Osteocyte (in vitro differentiated cells): ENCODE results near the gene ADAMTS13. TPM values are rescaled to one million over a fixed set of nuclear protein-coding genes. Genes with fewer than 3 reads are reported as not detected.
"Not testable (repeated sequence)": the region's sequence is repeated elsewhere in the genome, so short reads cannot be mapped to it uniquely, and the experiment has no call there.

Experiments
- DNase-seq: peaks from one replicate; pipeline ENCODE4 v3.0.0; 2021; ENCODE audit warnings: mixed read lengths; ENCODE audit not compliant: unreplicated experiment; ENCODE audit errors: extremely low spot score
- H3K27ac Mint-ChIP-seq: one replicate; pipeline ENCODE4 v1.8.0; 2021; ENCODE audit warnings: mild to moderate bottlenecking, mixed read lengths; ENCODE audit not compliant: unreplicated experiment
- H3K27me3 Mint-ChIP-seq: one replicate; pipeline ENCODE4 v1.8.0; 2021; ENCODE audit warnings: mixed read lengths; ENCODE audit not compliant: unreplicated experiment
- H3K36me3 Mint-ChIP-seq: one replicate; pipeline ENCODE4 v1.8.0; 2021; ENCODE audit warnings: mixed read lengths; ENCODE audit not compliant: unreplicated experiment
- H3K4me1 Mint-ChIP-seq: one replicate; pipeline ENCODE4 v1.8.0; 2021; ENCODE audit warnings: mixed read lengths; ENCODE audit not compliant: unreplicated experiment
- H3K4me3 Mint-ChIP-seq: one replicate; pipeline ENCODE4 v1.8.0; 2021; ENCODE audit warnings: mild to moderate bottlenecking, moderate library complexity, mixed read lengths; ENCODE audit not compliant: unreplicated experiment
- H3K9me3 Mint-ChIP-seq: one replicate; pipeline ENCODE4 v1.8.0; 2021; ENCODE audit warnings: mixed read lengths; ENCODE audit not compliant: unreplicated experiment
- total RNA-seq: library from RNA; stranded (reverse); gene quantifications from 2 replicates; pipeline ENCODE4 v1.2.1, GENCODE V29; 2021
- TF ChIP-seq, protein P1 (sequence below): fragments of 200-600 bp; sonication (generic); IDR thresholded peaks from 2 replicates; pipeline ENCODE4 v1.5.0; 2021; ENCODE audit warnings: antibody characterized with exemption, mild to moderate bottlenecking, moderate library complexity

Gene ADAMTS13
- total RNA-seq, 1 donor from 2014 or later: 8.8 TPM

DNA sequence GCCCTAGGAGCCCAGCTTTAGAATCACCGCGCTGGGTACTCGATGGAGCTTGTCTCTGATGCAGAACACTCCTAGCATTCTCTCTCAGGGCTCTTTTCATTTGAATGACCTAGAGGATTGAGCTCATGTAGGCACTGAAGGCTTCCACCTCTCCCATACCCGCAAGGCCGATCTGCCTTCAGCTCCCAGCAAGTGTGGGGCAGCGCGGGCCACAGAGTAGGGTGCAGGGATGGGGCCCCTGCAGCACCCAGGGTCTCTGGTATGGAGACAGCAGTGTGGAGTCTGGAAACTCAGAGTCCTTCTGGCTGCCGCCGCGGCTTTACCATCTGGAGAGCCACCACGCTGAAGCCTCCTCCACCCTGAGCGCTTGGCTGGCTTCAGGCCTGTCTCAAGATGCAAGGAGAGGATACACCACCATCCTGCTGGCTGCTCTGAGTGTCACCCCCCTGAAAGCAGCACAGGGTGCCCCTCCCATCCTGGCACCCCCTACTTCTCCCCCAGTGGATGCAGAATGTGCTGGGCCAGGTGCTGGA lies 33.1 kb upstream of the ADAMTS13 start:
- H3K36me3 Mint-ChIP-seq: no peaks in the 10 kb centered on the region
- H3K27me3 Mint-ChIP-seq: peaks cover 2% of the 10 kb centered on the region
- H3K27ac Mint-ChIP-seq: no peak overlapping the region
- no peak for DNase-seq
- H3K9me3 Mint-ChIP-seq: no peaks in the 10 kb centered on the region
- H3K4me1 Mint-ChIP-seq: no peaks in the 10 kb centered on the region
- TF ChIP-seq, protein P1, sequence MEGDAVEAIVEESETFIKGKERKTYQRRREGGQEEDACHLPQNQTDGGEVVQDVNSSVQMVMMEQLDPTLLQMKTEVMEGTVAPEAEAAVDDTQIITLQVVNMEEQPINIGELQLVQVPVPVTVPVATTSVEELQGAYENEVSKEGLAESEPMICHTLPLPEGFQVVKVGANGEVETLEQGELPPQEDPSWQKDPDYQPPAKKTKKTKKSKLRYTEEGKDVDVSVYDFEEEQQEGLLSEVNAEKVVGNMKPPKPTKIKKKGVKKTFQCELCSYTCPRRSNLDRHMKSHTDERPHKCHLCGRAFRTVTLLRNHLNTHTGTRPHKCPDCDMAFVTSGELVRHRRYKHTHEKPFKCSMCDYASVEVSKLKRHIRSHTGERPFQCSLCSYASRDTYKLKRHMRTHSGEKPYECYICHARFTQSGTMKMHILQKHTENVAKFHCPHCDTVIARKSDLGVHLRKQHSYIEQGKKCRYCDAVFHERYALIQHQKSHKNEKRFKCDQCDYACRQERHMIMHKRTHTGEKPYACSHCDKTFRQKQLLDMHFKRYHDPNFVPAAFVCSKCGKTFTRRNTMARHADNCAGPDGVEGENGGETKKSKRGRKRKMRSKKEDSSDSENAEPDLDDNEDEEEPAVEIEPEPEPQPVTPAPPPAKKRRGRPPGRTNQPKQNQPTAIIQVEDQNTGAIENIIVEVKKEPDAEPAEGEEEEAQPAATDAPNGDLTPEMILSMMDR: no peak
- no peak overlapping the region for H3K4me3 Mint-ChIP-seq

DNA sequence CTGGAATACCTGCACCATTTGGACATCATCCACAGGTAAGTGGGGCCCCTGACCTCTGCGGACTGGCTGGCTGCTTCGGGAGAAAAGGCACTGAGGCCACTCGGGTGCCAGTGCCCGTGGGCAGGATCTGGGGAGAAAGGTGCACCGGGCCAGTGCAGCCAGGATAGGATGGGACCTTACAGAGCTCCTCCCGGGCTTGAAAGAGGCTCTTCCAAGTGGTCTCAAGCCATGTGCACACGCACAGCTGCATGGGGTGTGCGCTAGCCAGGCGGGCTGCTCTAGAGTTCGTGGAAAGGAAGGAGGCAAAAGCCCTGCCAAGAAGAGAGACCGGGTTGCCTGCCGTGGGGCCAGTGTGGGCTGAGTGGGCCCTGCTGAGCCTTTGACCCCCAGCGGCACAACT lies 32.6 kb upstream of the ADAMTS13 start:
- H3K9me3 Mint-ChIP-seq: no peaks in the 10 kb centered on the region
- H3K36me3 Mint-ChIP-seq: no peaks in the 10 kb centered on the region
- H3K4me3 Mint-ChIP-seq: no peak overlapping the region
- no peaks in the 10 kb centered on the region for H3K4me1 Mint-ChIP-seq
- no peak overlapping the region for H3K27ac Mint-ChIP-seq
- TF ChIP-seq, protein P1: no peak
- peaks cover 2% of the 10 kb centered on the region for H3K27me3 Mint-ChIP-seq
- no peak for DNase-seq

DNA sequence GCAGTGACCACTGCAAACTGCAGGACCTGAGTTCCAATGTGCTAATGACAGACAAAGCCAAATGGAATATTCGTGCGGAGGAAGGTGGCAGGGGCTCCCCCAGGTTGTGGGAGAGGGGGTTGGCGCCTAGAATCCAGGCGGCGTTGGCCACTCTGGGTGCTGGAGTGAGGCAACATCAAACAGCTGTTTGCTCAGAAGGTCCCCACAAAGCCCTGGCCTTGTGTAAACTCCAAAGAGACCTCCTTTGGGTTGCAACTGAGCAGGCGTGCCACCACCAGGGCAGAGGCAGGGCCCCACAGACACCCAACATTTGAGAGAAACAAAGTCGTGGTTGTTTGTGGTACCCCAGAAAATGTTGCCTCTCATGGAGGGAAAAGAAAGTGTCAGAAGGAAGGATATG lies 31.5 kb upstream of the ADAMTS13 start:
- DNase-seq: no peak
- no peak overlapping the region for H3K4me3 Mint-ChIP-seq
- H3K36me3 Mint-ChIP-seq: no peaks in the 10 kb centered on the region
- H3K27ac Mint-ChIP-seq: no peak overlapping the region
- no peaks in the 10 kb centered on the region for H3K9me3 Mint-ChIP-seq
- no peaks in the 10 kb centered on the region for H3K4me1 Mint-ChIP-seq
- peaks cover 12% of the 10 kb centered on the region for H3K27me3 Mint-ChIP-seq
- TF ChIP-seq, protein P1: no peak

DNA sequence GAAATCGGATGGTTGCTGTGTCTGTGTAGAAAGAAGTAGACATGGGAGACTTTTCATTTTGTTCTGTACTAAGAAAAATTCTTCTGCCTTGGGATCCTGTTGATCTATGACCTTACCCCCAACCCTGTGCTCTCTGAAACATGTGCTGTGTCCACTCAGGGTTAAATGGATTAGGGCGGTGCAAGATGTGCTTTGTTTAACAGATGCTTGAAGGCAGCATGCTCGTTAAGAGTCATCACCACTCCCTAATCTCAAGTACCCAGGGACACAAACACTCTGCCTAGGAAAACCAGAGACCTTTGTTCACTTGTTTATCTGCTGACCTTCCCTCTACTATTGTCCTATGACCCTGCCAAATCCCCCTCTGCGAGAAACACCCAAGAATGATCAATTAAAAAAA lies 30.7 kb upstream of the ADAMTS13 start:
- not testable (repeated sequence) for H3K4me3 Mint-ChIP-seq, H3K4me1 Mint-ChIP-seq, H3K36me3 Mint-ChIP-seq, H3K27ac Mint-ChIP-seq, H3K9me3 Mint-ChIP-seq, DNase-seq
- peaks cover 14% of the 10 kb centered on the region for H3K27me3 Mint-ChIP-seq

DNA sequence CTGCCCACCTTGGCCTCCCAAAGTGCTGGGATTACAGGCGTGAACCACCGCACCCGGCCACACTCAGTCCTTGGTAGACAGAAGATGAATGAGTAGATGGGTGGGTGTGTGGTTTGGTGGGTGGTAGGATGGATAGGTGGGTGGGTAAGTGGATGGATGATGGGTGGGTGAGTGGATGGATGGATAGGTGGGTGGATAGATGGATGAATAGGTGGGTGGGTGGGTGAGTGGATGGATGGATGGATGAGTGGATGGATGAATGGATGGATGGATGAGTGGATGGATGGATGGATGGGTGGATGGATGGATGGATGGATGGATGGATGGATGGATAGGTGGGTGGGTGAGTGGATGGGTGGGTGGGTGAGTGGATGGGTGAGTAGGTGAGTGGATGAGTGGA lies 29.9 kb upstream of the ADAMTS13 start:
- H3K27ac Mint-ChIP-seq, DNase-seq, H3K9me3 Mint-ChIP-seq, H3K36me3 Mint-ChIP-seq, H3K4me3 Mint-ChIP-seq, H3K4me1 Mint-ChIP-seq: not testable (repeated sequence)
- H3K27me3 Mint-ChIP-seq: peaks cover 16% of the 10 kb centered on the region

DNA sequence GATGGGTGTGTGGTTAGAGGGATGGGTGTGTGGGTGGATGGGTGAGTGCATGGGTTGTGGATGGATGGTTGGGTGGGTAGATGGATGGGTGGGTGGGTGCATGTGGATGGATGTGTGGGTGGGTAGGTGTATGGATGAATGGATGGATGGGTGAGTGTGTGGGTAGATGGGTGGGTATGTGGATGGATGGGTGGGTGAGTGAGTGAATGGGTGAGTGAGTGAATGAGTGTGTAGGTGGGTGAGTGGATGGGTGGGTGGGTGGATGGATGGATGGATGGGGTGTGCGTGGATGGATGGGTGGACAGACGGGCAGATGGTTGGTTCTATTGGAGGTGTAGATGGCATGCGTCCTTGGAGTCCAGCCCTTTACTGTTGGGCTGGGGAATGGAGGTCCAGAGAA lies 28.8 kb upstream of the ADAMTS13 start:
- Mint-ChIP-seq H3K36me3 (no peaks in the 10 kb centered on the region), H3K9me3 (no peaks in the 10 kb centered on the region), H3K27me3 (peaks cover 20% of the 10 kb centered on the region), H3K4me3 (no peak overlapping the region), H3K27ac (no peak overlapping the region), H3K4me1 (no peaks in the 10 kb centered on the region)
- TF ChIP-seq, protein P1: no peak
- no peak for DNase-seq
